Measurements from ENCODE around the gene EIF4E3. TPM values are rescaled to one million over a fixed set of nuclear protein-coding genes. Genes with fewer than 3 reads are reported as not detected.

Gene EIF4E3
- polyA plus RNA-seq, 1 donor from 2014 or later = 11.4 TPM

DNA sequence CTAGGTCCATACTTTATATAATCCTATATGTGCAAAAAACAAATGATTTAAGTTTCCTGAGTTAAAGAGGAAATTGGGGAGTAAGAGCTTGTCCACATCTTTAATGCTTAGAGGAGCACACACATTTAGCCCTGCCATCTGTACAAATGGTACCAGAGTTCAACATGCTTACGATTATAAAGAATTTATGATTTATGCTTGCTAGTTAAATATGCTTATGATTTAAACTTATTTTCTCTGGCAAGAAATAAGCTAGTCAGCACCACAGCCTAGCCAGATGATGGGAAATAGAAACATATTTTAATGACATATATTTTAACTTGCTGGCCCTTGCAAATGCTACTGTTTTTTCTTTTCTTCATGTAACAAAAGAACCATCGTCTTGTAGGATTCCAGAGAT, 48.3 kb downstream of the EIF4E3 start:
- TF ChIP-seq, protein P1, sequence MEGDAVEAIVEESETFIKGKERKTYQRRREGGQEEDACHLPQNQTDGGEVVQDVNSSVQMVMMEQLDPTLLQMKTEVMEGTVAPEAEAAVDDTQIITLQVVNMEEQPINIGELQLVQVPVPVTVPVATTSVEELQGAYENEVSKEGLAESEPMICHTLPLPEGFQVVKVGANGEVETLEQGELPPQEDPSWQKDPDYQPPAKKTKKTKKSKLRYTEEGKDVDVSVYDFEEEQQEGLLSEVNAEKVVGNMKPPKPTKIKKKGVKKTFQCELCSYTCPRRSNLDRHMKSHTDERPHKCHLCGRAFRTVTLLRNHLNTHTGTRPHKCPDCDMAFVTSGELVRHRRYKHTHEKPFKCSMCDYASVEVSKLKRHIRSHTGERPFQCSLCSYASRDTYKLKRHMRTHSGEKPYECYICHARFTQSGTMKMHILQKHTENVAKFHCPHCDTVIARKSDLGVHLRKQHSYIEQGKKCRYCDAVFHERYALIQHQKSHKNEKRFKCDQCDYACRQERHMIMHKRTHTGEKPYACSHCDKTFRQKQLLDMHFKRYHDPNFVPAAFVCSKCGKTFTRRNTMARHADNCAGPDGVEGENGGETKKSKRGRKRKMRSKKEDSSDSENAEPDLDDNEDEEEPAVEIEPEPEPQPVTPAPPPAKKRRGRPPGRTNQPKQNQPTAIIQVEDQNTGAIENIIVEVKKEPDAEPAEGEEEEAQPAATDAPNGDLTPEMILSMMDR (IDR thresholded peaks at IDR 0.05; ENCODE audit: poor library complexity, severe bottlenecking) = no peak
- no peak for TF ChIP-seq TAF1 (IDR thresholded peaks at IDR 0.05; ENCODE audit: low read depth)
- TF ChIP-seq SMC3 (conservative IDR thresholded peaks at IDR 0.05; ENCODE audit: poor library complexity) = no peak
- no peak for TF ChIP-seq POLR2AphosphoS5 (IDR thresholded peaks at IDR 0.05)
- TF ChIP-seq EZH2 (IDR thresholded peaks at IDR 0.05; ENCODE audit: borderline replicate concordance, insufficient read depth, low read length, poor library complexity, severe bottlenecking) = no peak
- TF ChIP-seq EP300 (conservative IDR thresholded peaks at IDR 0.05; ENCODE audit: poor library complexity, severe bottlenecking) = no peak
- TF ChIP-seq RAD21 (conservative IDR thresholded peaks at IDR 0.05) = no peak
- TF ChIP-seq, protein P2, sequence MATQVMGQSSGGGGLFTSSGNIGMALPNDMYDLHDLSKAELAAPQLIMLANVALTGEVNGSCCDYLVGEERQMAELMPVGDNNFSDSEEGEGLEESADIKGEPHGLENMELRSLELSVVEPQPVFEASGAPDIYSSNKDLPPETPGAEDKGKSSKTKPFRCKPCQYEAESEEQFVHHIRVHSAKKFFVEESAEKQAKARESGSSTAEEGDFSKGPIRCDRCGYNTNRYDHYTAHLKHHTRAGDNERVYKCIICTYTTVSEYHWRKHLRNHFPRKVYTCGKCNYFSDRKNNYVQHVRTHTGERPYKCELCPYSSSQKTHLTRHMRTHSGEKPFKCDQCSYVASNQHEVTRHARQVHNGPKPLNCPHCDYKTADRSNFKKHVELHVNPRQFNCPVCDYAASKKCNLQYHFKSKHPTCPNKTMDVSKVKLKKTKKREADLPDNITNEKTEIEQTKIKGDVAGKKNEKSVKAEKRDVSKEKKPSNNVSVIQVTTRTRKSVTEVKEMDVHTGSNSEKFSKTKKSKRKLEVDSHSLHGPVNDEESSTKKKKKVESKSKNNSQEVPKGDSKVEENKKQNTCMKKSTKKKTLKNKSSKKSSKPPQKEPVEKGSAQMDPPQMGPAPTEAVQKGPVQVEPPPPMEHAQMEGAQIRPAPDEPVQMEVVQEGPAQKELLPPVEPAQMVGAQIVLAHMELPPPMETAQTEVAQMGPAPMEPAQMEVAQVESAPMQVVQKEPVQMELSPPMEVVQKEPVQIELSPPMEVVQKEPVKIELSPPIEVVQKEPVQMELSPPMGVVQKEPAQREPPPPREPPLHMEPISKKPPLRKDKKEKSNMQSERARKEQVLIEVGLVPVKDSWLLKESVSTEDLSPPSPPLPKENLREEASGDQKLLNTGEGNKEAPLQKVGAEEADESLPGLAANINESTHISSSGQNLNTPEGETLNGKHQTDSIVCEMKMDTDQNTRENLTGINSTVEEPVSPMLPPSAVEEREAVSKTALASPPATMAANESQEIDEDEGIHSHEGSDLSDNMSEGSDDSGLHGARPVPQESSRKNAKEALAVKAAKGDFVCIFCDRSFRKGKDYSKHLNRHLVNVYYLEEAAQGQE (IDR thresholded peaks at IDR 0.05; ENCODE audit: borderline replicate concordance) = no peak
- no peak for TF ChIP-seq MXI1 (conservative IDR thresholded peaks at IDR 0.05; ENCODE audit: poor library complexity, severe bottlenecking)
- Histone ChIP-seq H4K20me1 (ENCODE audit: insufficient read depth) (no peaks in the 10 kb centered on the region), H3K36me3 (ENCODE audit: insufficient read depth, low read length) (no peaks in the 10 kb centered on the region), H3K4me3 (ENCODE audit: low read length) (no peak overlapping the region), H3K4me2 (ENCODE audit: low read length) (no peak overlapping the region), H3F3A (ENCODE audit: insufficient read depth, low read length, poor library complexity, severe bottlenecking) (no peaks in the 10 kb centered on the region), H3K27me3 (ENCODE audit: insufficient read depth, low read depth, low read length) (no peaks in the 10 kb centered on the region), H2AFZ (ENCODE audit: low read depth, low read length) (no peak overlapping the region), H3K9me2 (ENCODE audit: insufficient read depth, low read length) (no peaks in the 10 kb centered on the region), H3K27ac (ENCODE audit: low read length) (no peak overlapping the region), H3K79me2 (replicated peaks; ENCODE audit: insufficient read depth, low read length) (no peaks in the 10 kb centered on the region), H3K9me3 (ENCODE audit: low read length) (no peaks in the 10 kb centered on the region), H3K9ac (ENCODE audit: low read length) (no peak overlapping the region)

DNA sequence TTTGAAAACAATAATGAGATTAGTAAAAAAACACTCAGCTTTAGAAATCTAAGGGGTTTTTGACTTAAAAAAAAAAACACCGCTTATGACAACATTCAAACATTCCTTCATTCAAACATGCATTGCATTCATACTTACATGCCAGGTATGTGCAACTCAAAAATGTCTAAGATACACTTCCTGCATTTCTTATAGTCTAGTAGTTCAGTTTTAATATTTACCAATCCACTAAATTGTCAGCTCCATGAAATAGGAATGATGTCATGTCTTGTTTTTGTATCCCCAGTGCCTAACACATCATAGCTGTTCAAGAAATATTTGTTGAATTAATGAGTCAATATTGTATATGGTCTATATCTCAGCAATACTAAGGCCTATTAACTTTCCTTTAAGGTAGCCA, 51.7 kb downstream of the EIF4E3 start:
- no peaks in the 10 kb centered on the region for H3K9me3 ChIP-seq (ENCODE audit: low read length)
- H3K4me2 ChIP-seq (ENCODE audit: low read length) = no peak overlapping the region
- H3K36me3 ChIP-seq (ENCODE audit: insufficient read depth, low read length) = no peaks in the 10 kb centered on the region
- no peak overlapping the region for H3K9ac ChIP-seq (ENCODE audit: low read length)
- no peak overlapping the region for H2AFZ ChIP-seq (ENCODE audit: low read depth, low read length)
- TF ChIP-seq MXI1 (conservative IDR thresholded peaks at IDR 0.05; ENCODE audit: poor library complexity, severe bottlenecking) = no peak
- no peak for TF ChIP-seq POLR2AphosphoS5 (IDR thresholded peaks at IDR 0.05)
- TF ChIP-seq EZH2 (IDR thresholded peaks at IDR 0.05; ENCODE audit: borderline replicate concordance, insufficient read depth, low read length, poor library complexity, severe bottlenecking) = no peak
- TF ChIP-seq RAD21 (conservative IDR thresholded peaks at IDR 0.05) = no peak
- TF ChIP-seq SMC3 (conservative IDR thresholded peaks at IDR 0.05; ENCODE audit: poor library complexity) = no peak
- TF ChIP-seq, protein P1 (IDR thresholded peaks at IDR 0.05; ENCODE audit: poor library complexity, severe bottlenecking) = no peak
- TF ChIP-seq, protein P2 (IDR thresholded peaks at IDR 0.05; ENCODE audit: borderline replicate concordance) = no peak
- no peak overlapping the region for H3K27ac ChIP-seq (ENCODE audit: low read length)
- no peaks in the 10 kb centered on the region for H3K9me2 ChIP-seq (ENCODE audit: insufficient read depth, low read length)
- H3K4me3 ChIP-seq (ENCODE audit: low read length) = no peak overlapping the region
- no peaks in the 10 kb centered on the region for H3K79me2 ChIP-seq (replicated peaks; ENCODE audit: insufficient read depth, low read length)
- H4K20me1 ChIP-seq (ENCODE audit: insufficient read depth) = no peaks in the 10 kb centered on the region
- H3K27me3 ChIP-seq (ENCODE audit: insufficient read depth, low read depth, low read length) = no peaks in the 10 kb centered on the region
- H3F3A ChIP-seq (ENCODE audit: insufficient read depth, low read length, poor library complexity, severe bottlenecking) = no peaks in the 10 kb centered on the region

All from neural cell (in vitro differentiated cells).